ENCODE data around the gene DNAAF5. TPM values are rescaled to one million over a fixed set of nuclear protein-coding genes. Genes with fewer than 3 reads are reported as not detected.

The DNAAF5 gene
- total and polyA plus RNA-seq, 2 of the 13 experiments (the other 11 are each of a cell fraction or from before 2014, with no cell fraction given): 11.9 to 21.5 TPM

GRCh38 chr7:765383-765782 lies 38.9 kb downstream of the DNAAF5 start:
- ATAC-seq: no peak
- Histone ChIP-seq H4K20me1 (ENCODE audit: insufficient read depth, low read length) (no peaks in the 10 kb centered on the region), H3K9me3 (ENCODE audit: low read length) (no peaks in the 10 kb centered on the region), H3K4me1 (ENCODE audit: insufficient read depth, low read length) (no peaks in the 10 kb centered on the region; the same call in 1 of the 2 replicates), H3K27me3 (ENCODE audit: control insufficient read depth in 1 of 2, insufficient read depth in 2 of 2, low read length in 2 of 2) (no peaks in the 10 kb centered on the region), H3K4me2 (ENCODE audit: low read depth, low read length) (no peak overlapping the region), H2AFZ (ENCODE audit: low read length) (no peak overlapping the region), H3K9ac (ENCODE audit: insufficient read depth, low read depth, low read length) (no peak overlapping the region), H3K27ac (ENCODE audit: extremely low read length, insufficient read depth, low read length) (no peak overlapping the region), H3K36me3 (replicated peaks in 1 of 2; ENCODE audit: control insufficient read depth in 1 of 2, insufficient read depth in 2 of 2, low read length in 2 of 2) (peaks cover 25 to 49% of the 10 kb centered on the region in 2 experiments; a peak in 4 of 5 replicates), H3K79me2 (ENCODE audit: insufficient read depth, low read length) (no peaks in the 10 kb centered on the region), H3K4me3 (replicated peaks in 1 of 3; ENCODE audit: insufficient read depth in 1 of 3, low read depth in 2 of 3, low read length in 3 of 3) (no peak overlapping the region)
- BruUV-seq (replicated peaks): no TSS peak
- ChIA-PET POLR2A (no interaction called here), CTCF (ENCODE audit: low intra/inter-chr PET ratio, low total read pairs) (no interaction called here)
- in situ Hi-C loops (cut with HindIII; ENCODE audit: extremely low pct_ligation_motif_present, low pct_unique_long_range_greater_than_20kb) (no loop called here), intact Hi-C loops (cut with micrococcal nuclease; ENCODE audit: unreplicated experiment) (no loop called here)
- TF ChIP-seq HES4 (CRISPR knock-in tag; IDR thresholded peaks at IDR 0.05; ENCODE audit: borderline replicate concordance) (no peak), NR2F6 (IDR thresholded peaks at IDR 0.05) (no peak), NR2F6 (CRISPR knock-in tag; IDR thresholded peaks at IDR 0.05) (no peak), POLR2AphosphoS5 (IDR thresholded peaks at IDR 0.05; ENCODE audit: low read depth, low read length) (no peak)
- WGBS (ENCODE audit: low lambda C conversion rate): 98% methylated on average over 7 of the region's 7 CpGs
- no peak for FAIRE-seq
- DNase-seq (ENCODE audit: low spot score): no peak

DNA sequence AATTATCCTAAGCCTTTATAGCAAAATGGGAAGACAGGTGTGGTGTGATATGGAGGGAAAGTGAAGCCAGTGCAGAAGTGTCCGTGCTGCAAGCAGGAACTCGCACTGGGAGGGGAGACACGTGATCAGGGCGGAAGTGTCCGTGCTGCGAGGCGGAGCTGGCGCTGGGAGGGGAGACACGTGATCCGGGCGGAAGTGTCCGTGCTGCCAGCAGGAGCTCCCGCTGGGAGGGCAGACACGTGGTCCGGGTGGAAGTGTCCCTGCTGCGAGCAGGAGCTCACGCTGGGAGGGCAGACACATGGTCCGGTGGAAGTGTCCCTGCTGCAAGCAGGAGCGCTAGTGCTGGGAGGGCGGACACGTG lies 41.1 kb downstream of the DNAAF5 start:
- H3K4me3 ChIP-seq (replicated peaks in 1 of 3; ENCODE audit: insufficient read depth in 1 of 3, low read depth in 2 of 3, low read length in 3 of 3): no peak overlapping the region
- DNase-seq (ENCODE audit: low spot score): no peak
- POLR2A ChIA-PET: no interaction called here
- TF ChIP-seq ESRRA (CRISPR knock-in tag; IDR thresholded peaks at IDR 0.05; ENCODE audit: low read depth): no peak
- BruUV-seq (replicated peaks): no TSS peak
- H3K27me3 ChIP-seq (ENCODE audit: control insufficient read depth in 1 of 2, insufficient read depth in 2 of 2, low read length in 2 of 2): no peaks in the 10 kb centered on the region
- no peaks in the 10 kb centered on the region for H4K20me1 ChIP-seq (ENCODE audit: insufficient read depth, low read length)
- H3K27ac ChIP-seq (ENCODE audit: extremely low read length, insufficient read depth, low read length): no peak overlapping the region
- no peak overlapping the region for H2AFZ ChIP-seq (ENCODE audit: low read length)
- no peaks in the 10 kb centered on the region for H3K9me3 ChIP-seq (ENCODE audit: low read length)
- intact Hi-C loops (cut with micrococcal nuclease; ENCODE audit: unreplicated experiment) (no loop called here), in situ Hi-C loops (cut with HindIII; ENCODE audit: extremely low pct_ligation_motif_present, low pct_unique_long_range_greater_than_20kb) (no loop called here)
- ATAC-seq: no peak
- H3K9ac ChIP-seq (ENCODE audit: insufficient read depth, low read depth, low read length): no peak overlapping the region
- H3K4me2 ChIP-seq (ENCODE audit: low read depth, low read length): no peak overlapping the region
- peaks cover 20 to 49% of the 10 kb centered on the region in 2 experiments; a peak in 4 of 5 replicates for H3K36me3 ChIP-seq (replicated peaks in 1 of 2; ENCODE audit: control insufficient read depth in 1 of 2, insufficient read depth in 2 of 2, low read length in 2 of 2)
- peaks cover 8% of the 10 kb centered on the region for H3K4me1 ChIP-seq (ENCODE audit: insufficient read depth, low read length)
- H3K79me2 ChIP-seq (ENCODE audit: insufficient read depth, low read length): no peaks in the 10 kb centered on the region
- 86% methylated on average over 17 of the region's 21 CpGs for WGBS (ENCODE audit: low lambda C conversion rate)
- FAIRE-seq: no peak
- CTCF ChIA-PET (ENCODE audit: low intra/inter-chr PET ratio, low total read pairs): no interaction called here

Measured in HepG2 (cell line).